Heart left ventricle (tissue), 16 donors: ENCODE measurements around the gene NUCB1. TPM values are rescaled to one million over a fixed set of nuclear protein-coding genes. Genes with fewer than 3 reads are reported as not detected.
A peak's percentile ranks its signal among the peaks of the same experiment; 100 is the strongest.

Experiments used
- ATAC-seq, 4 donors: fragments of 200-7000 bp; cut with Tn5 transposase; one replicate each; pipeline ENCODE4 v1.9.1; 2020 to 2022; ENCODE audit warnings: moderate library complexity in 4 of 4, mild to moderate bottlenecking in 3 of 4, moderate number of reproducible peaks in 1 of 4
- DNase-seq, 5 donors: peaks; one replicate each; pipeline ENCODE4 v3.0.0-alpha.2; 2020
- H3K27ac ChIP-seq, 12 donors: fragments of 200-600 bp; sonication (generic) in 4 of 12; one replicate each; pipeline versions ENCODE4 v1.5.0 to v1.8.0; 2016 to 2022; ENCODE audit warnings: mild to moderate bottlenecking in 2 of 12
- H3K27me3 ChIP-seq, 9 donors: fragments of 200-600 bp; sonication (generic) in 2 of 9; one replicate each; pipeline versions ENCODE4 v1.5.1 to v1.8.0; 2016 to 2022; ENCODE audit warnings: mild to moderate bottlenecking in 3 of 9
- H3K36me3 ChIP-seq, 9 donors: fragments of 200-600 bp; sonication (generic) in 2 of 9; one replicate each; pipeline versions ENCODE4 v1.5.0 to v1.8.0; 2018 to 2022; ENCODE audit warnings: mild to moderate bottlenecking in 2 of 9
- H3K4me1 ChIP-seq, 12 donors: fragments of 200-600 bp; sonication (generic) in 4 of 12; one replicate each; pipeline versions ENCODE4 v1.5.0 to v1.8.0; 2016 to 2022; ENCODE audit warnings: mild to moderate bottlenecking in 3 of 12
- H3K4me3 ChIP-seq, 12 donors: fragments of 200-600 bp; sonication (generic) in 4 of 12; one replicate each; pipeline versions ENCODE4 v1.5.0 to v1.8.0; 2017 to 2022; ENCODE audit warnings: mild to moderate bottlenecking in 9 of 12, moderate library complexity in 4 of 12
- H3K9me3 ChIP-seq, 12 donors: fragments of 200-600 bp; sonication (generic) in 4 of 12; one replicate each; pipeline versions ENCODE4 v1.5.0 to v1.8.0; 2016 to 2022; ENCODE audit warnings: mild to moderate bottlenecking in 1 of 12
- CTCF ChIP-seq, 12 donors: fragments of 200-600 bp; sonication (generic) in 4 of 12; IDR thresholded peaks; one replicate each; pipeline versions ENCODE4 v1.5.0 to v1.8.0; 2018 to 2022; ENCODE audit warnings: antibody characterized with exemption in 12 of 12, mild to moderate bottlenecking in 5 of 12
- POLR2A ChIP-seq, 2 donors: fragments of 450-650 bp; IDR thresholded peaks; one replicate each; pipeline ENCODE4 v1.6.1; 2017; ENCODE audit warnings: antibody characterized with exemption in 2 of 2, mild to moderate bottlenecking in 2 of 2, moderate library complexity in 2 of 2
- WGBS, 4 donors: extraction: QIAGEN DNeasy Blood & Tissue Kit in 2 of 4; methylation state at CpG; one replicate each; pipeline versions ENCODE4 v1.1.5 to v1.1.7; 2013 to 2018; 5-methylcytosine and 5-hydroxymethylcytosine counted together
- intact Hi-C, 10 donors: fragments of 100-400 bp; cut with DNase I; formaldehyde crosslinking; loops; one replicate each; pipeline versions ENCODE4 v1.11.1 to v1.14.2; 2022
- polyA plus RNA-seq, 2 donors: library from polyadenylated mRNA; stranded (reverse); fragments of 200-250 nt; gene quantifications; one replicate each; pipeline ENCODE4 v1.2.3, GENCODE V29; 2013
- total RNA-seq, 9 donors: library from RNA; depleted of rRNA in 2 of 9; stranded (reverse); fragments of >200 nt in 2 of 9; fragmentation: NEBNext Ultra II Directional in 3 of 9; extraction: Animal tissue kit (Norgen Biotek cat#: 25700) in 3 of 9; gene quantifications; one replicate each; pipeline versions ENCODE4 v1.1.0 to v1.2.4, GENCODE V29; 2016 to 2023
- donor health status: ischemic (EF 13 %, LVEDD 7.1; RV severe dilation, severe dysfunction).
- donor health status: healthy with polysubstance abuse.
- donor health status: DM: no; HTN: yes; CAD: no.
- donor health status: DM: no; HTN: no; CAD: no.
- donor health status: ischemic (EF 25% LVEDD 6.9; RV normal size, moderate dysfunction).
- donor health status: ischemic (EF 25% LVEDD 5.7; RV mildly dilated, moderate dysfunction).
- donor health status: healthy.
- donor health status: DM: yes; HTN: yes; CAD: no.
- donor health status: ischemic (EF 35%, LVEDD 5.7; RV mildly dilated, moderate dysfunction).
- donor health status: nonischemic (EF 11% LVEDD 7.7; RV severe dilation, severe dysfunction).
- donor health status: DM: yes; HTN: yes; CAD: no.
- donor health status: PGD.
- donor health status: ischemic (EF 29% LVEDD 5.4; RV normal size, mild dysfunction).
- donor health status: nonischemic (EF 23%, LVEDD 6.1; RV moderate dilation, normal function).

Gene NUCB1
- total and polyA plus RNA-seq, 11 donors: 179 to 428 (median 286) TPM

- Histone ChIP-seq H3K4me3 (no peak overlapping the region), H3K27ac (no peak overlapping the region), H3K4me1 (no peaks in the 10 kb centered on the region), H3K36me3 (peaks cover 0 to 73% (median 66%) of the 10 kb centered on the region in 9 donors), H3K9me3 (no peaks in the 10 kb centered on the region), H3K27me3 (no peaks in the 10 kb centered on the region)
- no peak for ATAC-seq
- no peak for TF ChIP-seq POLR2A (IDR thresholded peaks at IDR 0.05)
- no peak for TF ChIP-seq CTCF (IDR thresholded peaks at IDR 0.05)
- no peak for DNase-seq
- 87 to 92% (median 88%) methylated on average over 10 of the region's 10 CpGs for WGBS, 4 donors
- intact Hi-C loops: no loop called here
Observed at GRCh38 chr19:48920949-48921348, 20.8 kb downstream of the NUCB1 start.

DNA sequence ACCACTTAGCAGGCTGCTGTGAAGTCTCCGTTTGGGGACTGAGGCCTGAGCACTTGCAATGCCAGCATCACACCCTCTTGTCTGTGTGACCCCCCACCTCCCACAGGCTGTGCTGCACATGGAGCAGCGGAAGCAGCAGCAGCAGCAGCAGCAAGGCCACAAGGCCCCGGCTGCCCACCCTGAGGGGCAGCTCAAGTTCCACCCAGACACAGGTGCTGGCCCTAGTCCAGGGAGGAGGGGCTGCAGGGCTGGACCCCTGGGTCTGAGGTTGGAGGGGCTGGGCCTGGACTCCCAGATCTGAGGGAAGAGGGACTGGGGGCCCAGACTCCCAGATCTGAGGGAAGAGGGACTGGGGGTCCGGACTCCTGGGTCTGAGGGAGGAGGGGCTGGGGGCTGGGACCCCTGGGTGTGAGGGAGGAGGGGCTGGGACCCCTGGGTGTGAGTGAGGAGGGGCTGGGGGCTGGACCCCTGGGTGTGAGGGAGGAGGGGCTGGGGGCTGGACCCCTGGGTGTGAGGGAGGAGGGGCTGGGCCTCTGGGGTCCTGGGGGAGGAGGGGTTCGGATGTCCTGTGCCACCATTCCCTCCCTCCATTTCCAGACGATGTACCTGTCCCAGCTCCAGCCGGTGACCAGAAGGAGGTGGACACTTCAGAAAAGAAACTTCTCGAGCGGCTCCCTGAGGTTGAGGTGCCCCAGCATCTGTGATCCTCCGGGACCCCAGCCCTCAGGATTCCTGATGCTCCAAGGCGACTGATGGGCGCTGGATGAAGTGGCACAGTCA is 21.8 kb downstream of the NUCB1 start:
- 77 to 94% (median 91%) methylated on average over 5 to 12 of the region's 12 CpGs for WGBS, 4 donors
- no peak for TF ChIP-seq CTCF (IDR thresholded peaks at IDR 0.05)
- peaks cover 0 to 64% (median 56%) of the 10 kb centered on the region in 9 donors for H3K36me3 ChIP-seq

DNA sequence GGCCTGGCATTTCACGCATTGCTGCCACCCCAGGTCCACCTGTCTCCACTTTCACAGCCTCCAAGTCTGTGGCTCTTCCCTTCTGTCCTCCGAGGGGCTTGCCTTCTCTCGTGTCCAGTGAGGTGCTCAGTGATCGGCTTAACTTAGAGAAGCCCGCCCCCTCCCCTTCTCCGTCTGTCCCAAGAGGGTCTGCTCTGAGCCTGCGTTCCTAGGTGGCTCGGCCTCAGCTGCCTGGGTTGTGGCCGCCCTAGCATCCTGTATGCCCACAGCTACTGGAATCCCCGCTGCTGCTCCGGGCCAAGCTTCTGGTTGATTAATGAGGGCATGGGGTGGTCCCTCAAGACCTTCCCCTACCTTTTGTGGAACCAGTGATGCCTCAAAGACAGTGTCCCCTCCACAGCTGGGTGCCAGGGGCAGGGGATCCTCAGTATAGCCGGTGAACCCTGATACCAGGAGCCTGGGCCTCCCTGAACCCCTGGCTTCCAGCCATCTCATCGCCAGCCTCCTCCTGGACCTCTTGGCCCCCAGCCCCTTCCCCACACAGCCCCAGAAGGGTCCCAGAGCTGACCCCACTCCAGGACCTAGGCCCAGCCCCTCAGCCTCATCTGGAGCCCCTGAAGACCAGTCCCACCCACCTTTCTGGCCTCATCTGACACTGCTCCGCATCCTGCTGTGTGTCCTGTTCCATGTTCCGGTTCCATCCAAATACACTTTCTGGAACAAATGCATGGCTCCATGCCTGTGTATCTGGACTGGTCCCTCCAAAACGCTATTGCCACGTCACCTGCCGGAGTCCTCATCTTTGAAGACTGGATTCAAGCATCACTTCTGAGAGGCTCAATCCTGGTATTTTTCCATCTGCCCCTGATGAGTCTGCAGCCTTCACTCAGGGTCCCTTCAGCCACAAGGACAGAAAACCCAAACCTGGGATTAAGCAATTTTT is 22.7 kb downstream of the NUCB1 start:
- ATAC-seq (peak in 2 of 4 donors; percentile 1 to 10), DNase-seq (no peak)
- intact Hi-C loops: no loop called here
- Histone ChIP-seq H3K4me1 (peaks cover 0 to 10% (median 6%) of the 10 kb centered on the region in 12 donors), H3K27me3 (no peaks in the 10 kb centered on the region), H3K36me3 (peaks cover 0 to 55% (median 49%) of the 10 kb centered on the region in 9 donors), H3K4me3 (no peak overlapping the region), H3K9me3 (no peaks in the 10 kb centered on the region), H3K27ac (no peak overlapping the region)
- 82 to 91% (median 87%) methylated on average over 16 to 18 of the region's 18 CpGs for WGBS, 4 donors
- TF ChIP-seq CTCF (IDR thresholded peaks at IDR 0.05) (no peak), POLR2A (IDR thresholded peaks at IDR 0.05) (no peak)

More for the DNA sequence above, 21.8 kb downstream of the NUCB1 start:
- intact Hi-C loops: no loop called here
- no peaks in the 10 kb centered on the region for H3K27me3 ChIP-seq
- peaks cover 0 to 5% (median 1%) of the 10 kb centered on the region in 12 donors for H3K4me1 ChIP-seq
- no peak overlapping the region for H3K27ac ChIP-seq
- ATAC-seq (no peak), DNase-seq (no peak)
- no peak overlapping the region for H3K4me3 ChIP-seq
- no peaks in the 10 kb centered on the region for H3K9me3 ChIP-seq
